BLaER1 (cell line): ENCODE measurements around the gene GRIA3.

Source experiments
- H3K27ac ChIP-seq: shearing (Covaris generic); formaldehyde crosslinking; 2 replicates; pipeline ENCODE4 v1.8.1; 2022
- H3K27me3 ChIP-seq: shearing (Covaris generic); formaldehyde crosslinking; 2 replicates; pipeline ENCODE4 v1.8.1; 2022
- H3K36me3 ChIP-seq: shearing (Covaris generic); formaldehyde crosslinking; 2 replicates; pipeline ENCODE4 v1.8.1; 2022
- H3K4me1 ChIP-seq: shearing (Covaris generic); formaldehyde crosslinking; 2 replicates; pipeline ENCODE4 v1.8.1; 2022
- H3K4me2 ChIP-seq: shearing (Covaris generic); formaldehyde crosslinking; 2 replicates; pipeline ENCODE4 v1.8.1; 2022
- H3K4me3 ChIP-seq: shearing (Covaris generic); formaldehyde crosslinking; 2 replicates; pipeline ENCODE4 v1.8.1; 2022
- H3K9ac ChIP-seq: shearing (Covaris generic); formaldehyde crosslinking; 2 replicates; pipeline ENCODE4 v1.8.1; 2022
- H3K9me3 ChIP-seq: shearing (Covaris generic); formaldehyde crosslinking; 2 replicates; pipeline ENCODE4 v1.8.1; 2022
- H4K20me1 ChIP-seq: shearing (Covaris generic); formaldehyde crosslinking; 2 replicates; pipeline ENCODE4 v1.8.1; 2022
- Cebpa-rat ChIP-seq: shearing (Covaris generic); IDR thresholded peaks from 2 replicates; pipeline ENCODE4 v1.8.1; 2022

The GRIA3 gene

GRCh38 chrX:123189338-123189737 is 5.3 kb downstream of the GRIA3 start:
- Histone ChIP-seq H3K36me3 (no peaks in the 10 kb centered on the region), H3K4me3 (no peak overlapping the region), H3K27me3 (peaks cover 97% of the 10 kb centered on the region), H3K4me2 (no peak overlapping the region), H4K20me1 (no peaks in the 10 kb centered on the region), H3K27ac (no peak overlapping the region), H3K9ac (no peak overlapping the region), H3K4me1 (no peaks in the 10 kb centered on the region), H3K9me3 (peaks cover 4% of the 10 kb centered on the region; the same call in 1 of the 2 replicates)
- TF ChIP-seq Cebpa-rat, result no peak

DNA sequence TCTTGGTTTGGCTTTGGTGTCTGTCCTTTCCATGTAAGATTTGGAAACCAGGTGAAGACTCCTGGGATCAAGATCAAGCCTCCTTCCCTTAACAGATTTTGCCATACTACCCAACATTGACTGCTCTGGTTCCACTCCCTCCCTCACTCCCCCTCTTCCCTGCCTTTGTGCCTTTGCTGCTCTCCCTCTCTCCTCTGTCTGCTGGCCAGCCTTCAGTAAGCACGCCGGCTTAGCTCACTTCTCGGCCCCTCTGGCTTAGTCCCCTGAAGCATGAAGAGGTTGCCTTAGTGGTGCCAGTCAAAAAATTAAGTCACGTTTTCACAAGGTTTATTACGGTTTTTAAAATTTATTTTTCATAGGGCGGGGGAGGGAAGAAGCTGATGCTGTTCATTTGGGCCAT is 6.0 kb downstream of the GRIA3 start:
- Histone ChIP-seq H3K4me1 (no peaks in the 10 kb centered on the region), H3K27ac (no peak overlapping the region), H3K9me3 (no peaks in the 10 kb centered on the region), H3K4me2 (no peak overlapping the region), H3K4me3 (no peak overlapping the region), H3K27me3 (peaks cover 97% of the 10 kb centered on the region), H3K36me3 (no peaks in the 10 kb centered on the region), H3K9ac (no peak overlapping the region), H4K20me1 (no peaks in the 10 kb centered on the region)
- no peak for TF ChIP-seq Cebpa-rat

GRCh38 chrX:123193101-123193500 is 9.0 kb downstream of the GRIA3 start:
- no peak overlapping the region for H3K9ac ChIP-seq
- no peak overlapping the region for H3K4me3 ChIP-seq
- TF ChIP-seq Cebpa-rat, result no peak
- H3K4me2 ChIP-seq, result no peak overlapping the region
- no peaks in the 10 kb centered on the region for H3K36me3 ChIP-seq
- H3K4me1 ChIP-seq, result no peaks in the 10 kb centered on the region
- no peaks in the 10 kb centered on the region for H4K20me1 ChIP-seq
- H3K27ac ChIP-seq, result no peak overlapping the region
- H3K9me3 ChIP-seq, result no peaks in the 10 kb centered on the region
- H3K27me3 ChIP-seq, result peaks cover 95% of the 10 kb centered on the region

- H3K4me2 ChIP-seq, result no peak overlapping the region
- H4K20me1 ChIP-seq, result no peaks in the 10 kb centered on the region
- no peak overlapping the region for H3K27ac ChIP-seq
- peaks cover 89% of the 10 kb centered on the region for H3K27me3 ChIP-seq
- TF ChIP-seq Cebpa-rat, result no peak
- H3K9ac ChIP-seq, result no peak overlapping the region
- no peak overlapping the region for H3K4me3 ChIP-seq
- H3K36me3 ChIP-seq, result no peaks in the 10 kb centered on the region
- no peaks in the 10 kb centered on the region for H3K9me3 ChIP-seq
- no peaks in the 10 kb centered on the region for H3K4me1 ChIP-seq
Measured at GRCh38 chrX:123199338-123199737, 15.3 kb downstream of the GRIA3 start.

DNA sequence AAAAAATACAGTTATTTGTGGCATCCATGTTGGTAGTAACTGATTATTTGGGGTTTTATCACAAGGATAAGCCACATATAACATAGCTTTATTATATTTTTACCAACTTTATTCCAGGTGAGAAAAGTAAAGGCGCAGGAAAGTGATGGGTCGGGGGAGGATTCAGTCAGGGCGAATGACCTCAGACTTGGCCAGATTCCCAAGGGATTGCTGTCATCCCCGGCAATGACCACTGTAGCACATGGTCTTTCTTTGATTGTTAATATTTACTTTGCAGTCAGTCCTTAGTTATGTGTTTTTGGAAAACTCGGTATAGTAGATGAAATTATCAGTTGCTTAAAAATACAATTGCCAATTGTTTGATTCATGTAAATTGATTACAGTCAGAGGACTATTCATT is 17.6 kb downstream of the GRIA3 start:
- Histone ChIP-seq H3K4me2 (no peak overlapping the region), H3K27me3 (peaks cover 93% of the 10 kb centered on the region), H3K9me3 (no peaks in the 10 kb centered on the region), H3K9ac (no peak overlapping the region), H3K36me3 (no peaks in the 10 kb centered on the region), H3K27ac (no peak overlapping the region), H3K4me1 (no peaks in the 10 kb centered on the region), H4K20me1 (no peaks in the 10 kb centered on the region), H3K4me3 (no peak overlapping the region)
- no peak for TF ChIP-seq Cebpa-rat

DNA sequence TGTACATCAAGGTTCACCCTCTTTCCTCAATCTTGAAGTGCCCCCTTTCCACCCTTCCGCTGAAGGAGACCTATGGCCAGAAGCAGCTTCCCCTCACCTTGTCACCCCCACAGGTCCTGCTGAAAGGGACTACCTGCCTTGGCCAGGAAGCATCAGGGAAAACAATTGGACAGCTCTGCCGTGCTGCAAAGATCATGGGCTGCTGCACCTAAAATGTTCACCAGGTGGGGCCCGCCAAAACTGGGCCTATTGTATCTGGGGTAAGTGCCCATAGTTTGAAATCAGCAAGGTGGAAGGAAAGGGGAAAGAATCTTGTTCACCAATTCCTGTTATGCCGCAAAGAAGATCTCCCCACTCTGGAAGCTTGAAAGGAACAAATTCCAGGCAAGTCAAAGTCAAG is 18.4 kb downstream of the GRIA3 start:
- H3K9me3 ChIP-seq, result no peaks in the 10 kb centered on the region
- no peak overlapping the region for H3K27ac ChIP-seq
- TF ChIP-seq Cebpa-rat, result no peak
- H3K36me3 ChIP-seq, result no peaks in the 10 kb centered on the region
- H3K4me1 ChIP-seq, result no peaks in the 10 kb centered on the region
- peaks cover 93% of the 10 kb centered on the region for H3K27me3 ChIP-seq
- H4K20me1 ChIP-seq, result no peaks in the 10 kb centered on the region
- no peak overlapping the region for H3K4me2 ChIP-seq
- H3K9ac ChIP-seq, result no peak overlapping the region
- H3K4me3 ChIP-seq, result no peak overlapping the region

- no peaks in the 10 kb centered on the region for H3K9me3 ChIP-seq
- peaks cover 93% of the 10 kb centered on the region for H3K27me3 ChIP-seq
- H4K20me1 ChIP-seq, result no peaks in the 10 kb centered on the region
- no peak overlapping the region for H3K27ac ChIP-seq
- TF ChIP-seq Cebpa-rat, result no peak
- no peaks in the 10 kb centered on the region for H3K4me1 ChIP-seq
- no peaks in the 10 kb centered on the region for H3K36me3 ChIP-seq
- no peak overlapping the region for H3K9ac ChIP-seq
- H3K4me3 ChIP-seq, result no peak overlapping the region
- no peak overlapping the region for H3K4me2 ChIP-seq
Measured at GRCh38 chrX:123203772-123204171, 19.7 kb downstream of the GRIA3 start.

DNA sequence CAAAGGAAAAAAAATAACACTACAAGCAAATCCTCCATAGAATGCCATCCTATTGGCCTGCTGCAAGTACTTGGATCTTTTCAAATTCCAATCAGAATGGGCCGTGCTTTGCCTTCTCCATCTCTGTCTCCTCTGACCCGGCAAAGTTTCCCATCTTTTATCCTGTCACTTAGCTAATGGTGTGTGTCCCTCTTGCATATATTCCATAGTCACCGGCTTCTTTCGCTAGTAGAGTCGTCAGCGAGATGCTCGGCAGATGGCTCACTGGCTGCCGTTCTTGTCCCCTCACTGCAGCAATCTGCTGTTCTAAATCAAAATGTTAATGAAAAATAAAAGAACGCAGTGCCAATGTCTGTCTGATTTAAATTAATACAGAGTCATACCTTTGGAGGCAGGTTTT is 22.1 kb downstream of the GRIA3 start:
- H4K20me1 ChIP-seq, result no peaks in the 10 kb centered on the region
- TF ChIP-seq Cebpa-rat, result no peak
- H3K36me3 ChIP-seq, result no peaks in the 10 kb centered on the region
- H3K4me3 ChIP-seq, result no peak overlapping the region
- H3K27me3 ChIP-seq, result peaks cover 99% of the 10 kb centered on the region
- no peak overlapping the region for H3K4me2 ChIP-seq
- no peak overlapping the region for H3K27ac ChIP-seq
- no peaks in the 10 kb centered on the region for H3K9me3 ChIP-seq
- no peak overlapping the region for H3K9ac ChIP-seq
- no peaks in the 10 kb centered on the region for H3K4me1 ChIP-seq

GRCh38 chrX:123210252-123210651 is 26.2 kb downstream of the GRIA3 start:
- peaks cover 99% of the 10 kb centered on the region for H3K27me3 ChIP-seq
- no peak overlapping the region for H3K4me2 ChIP-seq
- H3K4me3 ChIP-seq, result no peak overlapping the region
- H3K27ac ChIP-seq, result no peak overlapping the region
- H3K9ac ChIP-seq, result no peak overlapping the region
- H3K4me1 ChIP-seq, result no peaks in the 10 kb centered on the region
- H4K20me1 ChIP-seq, result no peaks in the 10 kb centered on the region; the same call in 1 of the 2 replicates
- H3K36me3 ChIP-seq, result no peaks in the 10 kb centered on the region
- no peak for TF ChIP-seq Cebpa-rat
- no peaks in the 10 kb centered on the region for H3K9me3 ChIP-seq

DNA sequence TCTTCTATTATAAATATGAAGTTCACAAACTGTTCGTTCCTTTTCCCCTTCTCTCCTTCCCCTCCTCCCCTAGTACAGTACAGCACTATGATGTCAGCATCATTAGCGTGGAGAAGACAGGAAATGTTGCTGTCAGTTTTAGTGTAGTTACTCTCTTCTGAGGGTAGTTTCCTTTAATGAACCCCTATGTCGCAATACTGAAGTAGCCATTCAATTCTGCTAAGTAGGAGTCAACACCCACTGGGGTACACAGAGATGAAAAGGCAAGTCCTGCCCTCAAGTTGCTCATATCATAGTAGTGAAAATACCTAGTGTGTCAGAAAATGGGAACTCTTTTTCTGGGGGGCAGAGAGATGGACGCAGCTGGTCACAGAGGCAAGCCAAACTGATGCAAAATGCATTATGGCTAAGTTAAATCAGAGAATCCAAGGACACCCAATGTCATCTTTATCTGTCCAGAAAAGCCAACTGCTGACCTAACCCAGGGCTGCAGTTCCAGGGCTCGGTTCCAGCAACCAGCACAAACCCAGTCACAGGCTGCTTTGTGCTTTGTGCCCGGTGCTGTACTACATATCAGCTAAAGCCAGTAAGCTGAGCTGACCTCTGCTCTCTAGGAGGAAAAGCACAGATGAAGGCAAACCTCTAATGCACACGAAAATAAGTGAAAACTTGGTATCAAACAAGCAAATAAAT is 31.5 kb downstream of the GRIA3 start:
- no peaks in the 10 kb centered on the region for H3K36me3 ChIP-seq
- no peak overlapping the region for H3K4me3 ChIP-seq
- H3K9ac ChIP-seq, result no peak overlapping the region
- H3K9me3 ChIP-seq, result no peaks in the 10 kb centered on the region
- no peak overlapping the region for H3K27ac ChIP-seq
- peaks cover 99% of the 10 kb centered on the region for H3K27me3 ChIP-seq
- H3K4me1 ChIP-seq, result no peaks in the 10 kb centered on the region
- TF ChIP-seq Cebpa-rat, result peak; percentile 45; the same call in 1 of the 2 replicates
- H4K20me1 ChIP-seq, result peaks cover 6% of the 10 kb centered on the region; the same call in 1 of the 2 replicates
- no peak overlapping the region for H3K4me2 ChIP-seq

GRCh38 chrX:123217077-123217476 is 33.0 kb downstream of the GRIA3 start:
- Histone ChIP-seq H3K9ac (no peak overlapping the region), H3K27ac (no peak overlapping the region), H3K4me2 (no peak overlapping the region), H4K20me1 (peaks cover 6% of the 10 kb centered on the region; the same call in 1 of the 2 replicates), H3K27me3 (peaks cover 99% of the 10 kb centered on the region), H3K36me3 (no peaks in the 10 kb centered on the region), H3K4me3 (no peak overlapping the region), H3K9me3 (no peaks in the 10 kb centered on the region), H3K4me1 (no peaks in the 10 kb centered on the region)
- TF ChIP-seq Cebpa-rat, result no peak
